Glutamatergic neuron (in vitro differentiated cells): Measurements from ENCODE around the gene PKN2. TPM values are rescaled to one million over a fixed set of nuclear protein-coding genes. Genes with fewer than 3 reads are reported as not detected.

Experiments used
- DNase-seq: peaks from one replicate; pipeline ENCODE4 v3.0.0; 2022
- H3K27ac Mint-ChIP-seq: one replicate; pipeline ENCODE4 v1.8.0; 2020; ENCODE audit warnings: mild to moderate bottlenecking, mixed read lengths, inconsistent platforms; ENCODE audit not compliant: unreplicated experiment
- H3K27me3 Mint-ChIP-seq: one replicate; pipeline ENCODE4 v1.8.0; 2020; ENCODE audit warnings: mild to moderate bottlenecking, moderate library complexity, mixed read lengths, inconsistent platforms; ENCODE audit not compliant: unreplicated experiment
- H3K36me3 Mint-ChIP-seq: one replicate; pipeline ENCODE4 v1.8.0; 2020; ENCODE audit warnings: mild to moderate bottlenecking, mixed read lengths, inconsistent platforms; ENCODE audit not compliant: unreplicated experiment
- H3K4me1 Mint-ChIP-seq: one replicate; pipeline ENCODE4 v1.8.0; 2020; ENCODE audit warnings: mild to moderate bottlenecking, low read depth, mixed read lengths, inconsistent platforms; ENCODE audit not compliant: unreplicated experiment
- H3K4me3 Mint-ChIP-seq: one replicate; pipeline ENCODE4 v1.8.0; 2020; ENCODE audit warnings: mild to moderate bottlenecking, mixed read lengths, inconsistent platforms; ENCODE audit not compliant: unreplicated experiment
- H3K9me3 Mint-ChIP-seq: one replicate; pipeline ENCODE4 v1.8.0; 2020; ENCODE audit warnings: mild to moderate bottlenecking, moderate library complexity, mixed read lengths, inconsistent platforms; ENCODE audit not compliant: unreplicated experiment
- long read RNA-seq: library from polyadenylated mRNA; unstranded; transcript quantifications from one replicate; pipeline ENCODE4 v2.0.0, GENCODE V29; 2020; ENCODE audit not compliant: unreplicated experiment
- total RNA-seq: library from RNA; stranded (reverse); fragmentation: NEBNext Ultra II Directional; extraction: Animal tissue kit (Norgen Biotek cat#: 25700); gene quantifications from one replicate; pipeline ENCODE4 v1.2.1, GENCODE V29; 2021; ENCODE audit not compliant: unreplicated experiment
- TF ChIP-seq, protein P1 (sequence below): fragments of 200-600 bp; sonication (generic); IDR thresholded peaks from one replicate; pipeline ENCODE4 v1.5.0; 2021; ENCODE audit not compliant: partially characterized antibody, unreplicated experiment

Gene PKN2
- total RNA-seq = 39.1 TPM
- long read RNA-seq, partial matches to known transcripts = 3 of 6 reads
- long read RNA-seq, other reads (novel, unspliced or antisense) = 3 of 6 reads

DNA sequence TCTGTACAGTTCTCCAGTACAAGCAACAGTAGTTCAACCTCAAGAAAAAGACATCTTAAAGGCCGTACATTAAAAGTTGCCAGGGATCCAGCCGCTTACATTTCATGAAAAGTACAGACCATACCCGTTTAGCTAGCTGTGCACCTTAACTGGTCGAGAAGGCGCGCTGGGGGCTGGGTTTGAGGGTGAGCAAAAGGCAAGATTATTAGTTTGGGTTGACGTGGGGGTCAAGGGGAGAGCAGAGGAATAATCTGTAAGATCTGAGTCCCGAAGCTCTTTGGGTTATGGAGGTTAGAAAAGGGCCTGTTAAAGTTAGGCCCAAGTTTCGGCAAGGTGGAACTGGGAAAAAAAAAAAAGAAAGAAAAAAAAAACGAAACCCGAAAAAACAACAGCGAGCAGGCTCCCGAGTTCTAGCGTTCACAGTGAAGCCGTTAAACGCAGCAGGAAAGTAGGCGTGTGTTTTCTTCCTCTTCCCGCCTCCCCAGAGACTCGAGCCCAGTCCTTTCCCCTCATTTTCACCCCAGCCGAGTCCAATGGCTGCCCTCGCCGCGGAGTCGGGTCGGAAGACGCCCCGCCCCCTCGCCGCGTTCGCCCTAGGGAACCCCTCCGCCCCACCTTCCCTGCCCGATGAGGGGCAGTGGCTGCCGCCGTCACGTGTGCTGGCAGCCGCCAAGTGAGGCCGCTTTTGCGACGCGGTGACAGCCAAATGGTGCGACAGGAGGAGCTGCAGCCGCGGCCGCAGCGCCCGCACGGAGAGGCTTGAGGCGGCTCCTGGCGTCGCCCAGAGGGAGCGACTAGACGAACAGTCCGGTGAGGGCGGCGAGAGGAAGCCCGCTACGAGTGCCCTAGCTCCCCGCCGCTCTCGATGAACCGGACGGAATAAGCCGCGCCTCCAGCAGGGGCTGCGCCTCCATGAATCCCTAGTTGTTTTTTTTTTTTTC, at the start of gene PKN2:
Gene PKN2, plus strand, starts transcription at position 733 of the 941 bp plus-strand sequence. CDS start 308 bp downstream, outside the sequence.
- Mint-ChIP-seq H3K9me3 (peaks cover 6% of the 10 kb centered on the region), H3K36me3 (no peaks in the 10 kb centered on the region), H3K4me1 (no peaks in the 10 kb centered on the region), H3K4me3 (peak within 1 kb of the TSS; percentile 99), H3K27ac (peak within 1 kb of the TSS; percentile 93), H3K27me3 (peaks cover 4% of the 10 kb centered on the region)
- peak; percentile 97 for DNase-seq
- TF ChIP-seq, protein P1, sequence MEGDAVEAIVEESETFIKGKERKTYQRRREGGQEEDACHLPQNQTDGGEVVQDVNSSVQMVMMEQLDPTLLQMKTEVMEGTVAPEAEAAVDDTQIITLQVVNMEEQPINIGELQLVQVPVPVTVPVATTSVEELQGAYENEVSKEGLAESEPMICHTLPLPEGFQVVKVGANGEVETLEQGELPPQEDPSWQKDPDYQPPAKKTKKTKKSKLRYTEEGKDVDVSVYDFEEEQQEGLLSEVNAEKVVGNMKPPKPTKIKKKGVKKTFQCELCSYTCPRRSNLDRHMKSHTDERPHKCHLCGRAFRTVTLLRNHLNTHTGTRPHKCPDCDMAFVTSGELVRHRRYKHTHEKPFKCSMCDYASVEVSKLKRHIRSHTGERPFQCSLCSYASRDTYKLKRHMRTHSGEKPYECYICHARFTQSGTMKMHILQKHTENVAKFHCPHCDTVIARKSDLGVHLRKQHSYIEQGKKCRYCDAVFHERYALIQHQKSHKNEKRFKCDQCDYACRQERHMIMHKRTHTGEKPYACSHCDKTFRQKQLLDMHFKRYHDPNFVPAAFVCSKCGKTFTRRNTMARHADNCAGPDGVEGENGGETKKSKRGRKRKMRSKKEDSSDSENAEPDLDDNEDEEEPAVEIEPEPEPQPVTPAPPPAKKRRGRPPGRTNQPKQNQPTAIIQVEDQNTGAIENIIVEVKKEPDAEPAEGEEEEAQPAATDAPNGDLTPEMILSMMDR = no peak

- Mint-ChIP-seq H3K4me1 (no peaks in the 10 kb centered on the region), H3K36me3 (peaks cover 6% of the 10 kb centered on the region), H3K4me3 (no peak overlapping the region), H3K27ac (no peak overlapping the region), H3K27me3 (no peaks in the 10 kb centered on the region), H3K9me3 (no peaks in the 10 kb centered on the region)
- no peak for DNase-seq
- TF ChIP-seq, protein P1 = no peak
Measured at GRCh38 chr1:88634538-88634937, 49.5 kb upstream of the PKN2 start.

GRCh38 chr1:88640060-88640459, 44.0 kb upstream of the PKN2 start:
- no peaks in the 10 kb centered on the region for H3K4me1 Mint-ChIP-seq
- no peak for DNase-seq
- H3K4me3 Mint-ChIP-seq = no peak overlapping the region
- no peaks in the 10 kb centered on the region for H3K27me3 Mint-ChIP-seq
- H3K27ac Mint-ChIP-seq = no peak overlapping the region
- TF ChIP-seq, protein P1 = no peak
- H3K36me3 Mint-ChIP-seq = peaks cover 6% of the 10 kb centered on the region
- no peaks in the 10 kb centered on the region for H3K9me3 Mint-ChIP-seq

GRCh38 chr1:88645886-88646285, 38.2 kb upstream of the PKN2 start:
- no peak overlapping the region for H3K4me3 Mint-ChIP-seq
- H3K36me3 Mint-ChIP-seq = no peaks in the 10 kb centered on the region
- peaks cover 2% of the 10 kb centered on the region for H3K4me1 Mint-ChIP-seq
- DNase-seq = no peak
- H3K9me3 Mint-ChIP-seq = no peaks in the 10 kb centered on the region
- no peak overlapping the region for H3K27ac Mint-ChIP-seq
- H3K27me3 Mint-ChIP-seq = no peaks in the 10 kb centered on the region
- TF ChIP-seq, protein P1 = no peak
